A673 (cell line): ENCODE data around the gene PTPRK. TPM values are rescaled to one million over a fixed set of nuclear protein-coding genes. Genes with fewer than 3 reads are reported as not detected.

ENCODE experiments used
- BruUV-seq: library from RNA; stranded (reverse); fragments of 400-500 nt; replicated peaks from 2 replicates; lab custom pipeline; 2021; lab: Mats Ljungman, UMichigan
- CTCF ChIA-PET: fragments of 300-600 bp; sonication (Branson Sonifier 250); formaldehyde crosslinking; loops from one replicate; lab custom pipeline; 2022; ENCODE audit warnings: antibody characterized with exemption; lab: Charles Lee
- POLR2A ChIA-PET: fragments of 300-600 bp; sonication (Branson Sonifier 250); formaldehyde crosslinking; loops from one replicate; lab custom pipeline; 2022; ENCODE audit warnings: antibody characterized with exemption; ENCODE audit not compliant: low non-redundant PET; lab: Charles Lee
- DNase-seq: peaks from one replicate; pipeline ENCODE4 v3.0.0-alpha.2; 2015; ENCODE audit warnings: low spot score
- H3K27ac ChIP-seq: fragments of 200-600 bp; sonication (generic); 2 replicates; pipeline ENCODE4 v1.5.1; 2016; ENCODE audit warnings: mixed run types, low read depth, mild to moderate bottlenecking, mixed read lengths, antibody characterized with exemption, low read length; ENCODE audit not compliant: poor library complexity, severe bottlenecking
- H3K27me3 ChIP-seq: fragments of 200-600 bp; sonication (generic); replicated peaks from 2 replicates; pipeline ENCODE4 v1.6.1; 2017; ENCODE audit warnings: mixed run types, low read depth, mild to moderate bottlenecking, mixed read lengths, antibody characterized with exemption, low read length; ENCODE audit not compliant: insufficient read depth, poor library complexity
- H3K36me3 ChIP-seq: fragments of 200-600 bp; sonication (generic); 2 replicates; pipeline ENCODE4 v1.6.1; 2016; ENCODE audit warnings: mixed run types, mild to moderate bottlenecking, mixed read lengths, antibody characterized with exemption, low read length; ENCODE audit not compliant: insufficient read depth, poor library complexity, severe bottlenecking
- H3K4me1 ChIP-seq: fragments of 200-600 bp; sonication (generic); 2 replicates; pipeline ENCODE4 v1.6.1; 2017; ENCODE audit warnings: mixed run types, mild to moderate bottlenecking, mixed read lengths, antibody characterized with exemption, low read length; ENCODE audit not compliant: insufficient read depth, poor library complexity, severe bottlenecking
- H3K4me3 ChIP-seq: fragments of 200-600 bp; sonication (generic); 2 replicates; pipeline ENCODE4 v1.5.1; 2016; ENCODE audit warnings: low read depth, mixed run types, mild to moderate bottlenecking, mixed read lengths, low read length; ENCODE audit not compliant: poor library complexity, severe bottlenecking
- H3K9me3 ChIP-seq: fragments of 200-600 bp; sonication (generic); 2 replicates; pipeline ENCODE4 v1.6.1; 2016; ENCODE audit warnings: mixed run types, low read depth, mild to moderate bottlenecking, mixed read lengths, antibody characterized with exemption, low read length; ENCODE audit not compliant: poor library complexity, severe bottlenecking
- EZH2 ChIP-seq: fragments of 200-600 bp; sonication (generic); IDR thresholded peaks from 2 replicates; pipeline ENCODE4 v1.6.1; 2017; ENCODE audit warnings: borderline replicate concordance, low read depth, mild to moderate bottlenecking, mixed read lengths, antibody characterized with exemption, low read length; ENCODE audit not compliant: poor library complexity, severe bottlenecking
- intact Hi-C: fragments of 100-400 bp; cut with micrococcal nuclease; formaldehyde crosslinking; loops from one replicate; pipeline ENCODE4 v1.10.0; 2022; ENCODE audit not compliant: unreplicated experiment
- total RNA-seq: library from RNA; stranded (reverse); gene quantifications from 2 replicates; pipeline ENCODE4 v1.2.3, GENCODE V29; 2021
- TF ChIP-seq, protein P1 (sequence below): fragments of 300-800, 200-600 bp; sonication (generic); conservative IDR thresholded peaks from 2 replicates; pipeline ENCODE4 v1.5.1; 2017; ENCODE audit warnings: low read depth, mild to moderate bottlenecking, antibody characterized with exemption, low read length, moderate library complexity, mixed read lengths

PTPRK gene
- total RNA-seq, 1 experiment from 2014 or later: 77.3 TPM

DNA sequence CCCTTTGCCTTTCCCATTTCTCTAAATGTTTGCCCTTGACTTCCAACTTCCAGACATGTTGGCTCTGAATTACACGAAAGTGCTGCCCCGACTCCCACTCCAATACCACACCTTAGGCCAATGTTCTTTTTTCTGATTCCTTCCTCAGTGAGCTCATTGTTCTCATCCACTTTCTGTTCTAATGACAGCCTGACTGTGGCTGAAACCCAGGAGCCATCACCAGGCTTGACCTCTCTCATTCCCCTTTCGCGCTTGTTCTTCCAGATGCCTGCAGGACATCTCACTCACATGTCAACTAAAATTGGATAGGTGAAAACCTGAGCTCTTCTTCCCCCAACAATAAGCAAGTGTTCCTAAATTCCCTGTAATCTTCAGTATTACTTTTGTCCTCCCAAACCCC is 40.4 kb downstream of the PTPRK start:
- ChIA-PET POLR2A (no interaction called here), CTCF (no interaction called here)
- no TSS peak for BruUV-seq
- Histone ChIP-seq H3K4me1 (peaks cover 4% of the 10 kb centered on the region), H3K9me3 (no peaks in the 10 kb centered on the region), H3K4me3 (no peak overlapping the region), H3K36me3 (no peaks in the 10 kb centered on the region), H3K27me3 (no peaks in the 10 kb centered on the region), H3K27ac (no peak overlapping the region)
- intact Hi-C loops: no loop called here
- no peak for TF ChIP-seq EZH2
- TF ChIP-seq, protein P1, sequence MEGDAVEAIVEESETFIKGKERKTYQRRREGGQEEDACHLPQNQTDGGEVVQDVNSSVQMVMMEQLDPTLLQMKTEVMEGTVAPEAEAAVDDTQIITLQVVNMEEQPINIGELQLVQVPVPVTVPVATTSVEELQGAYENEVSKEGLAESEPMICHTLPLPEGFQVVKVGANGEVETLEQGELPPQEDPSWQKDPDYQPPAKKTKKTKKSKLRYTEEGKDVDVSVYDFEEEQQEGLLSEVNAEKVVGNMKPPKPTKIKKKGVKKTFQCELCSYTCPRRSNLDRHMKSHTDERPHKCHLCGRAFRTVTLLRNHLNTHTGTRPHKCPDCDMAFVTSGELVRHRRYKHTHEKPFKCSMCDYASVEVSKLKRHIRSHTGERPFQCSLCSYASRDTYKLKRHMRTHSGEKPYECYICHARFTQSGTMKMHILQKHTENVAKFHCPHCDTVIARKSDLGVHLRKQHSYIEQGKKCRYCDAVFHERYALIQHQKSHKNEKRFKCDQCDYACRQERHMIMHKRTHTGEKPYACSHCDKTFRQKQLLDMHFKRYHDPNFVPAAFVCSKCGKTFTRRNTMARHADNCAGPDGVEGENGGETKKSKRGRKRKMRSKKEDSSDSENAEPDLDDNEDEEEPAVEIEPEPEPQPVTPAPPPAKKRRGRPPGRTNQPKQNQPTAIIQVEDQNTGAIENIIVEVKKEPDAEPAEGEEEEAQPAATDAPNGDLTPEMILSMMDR: no peak
- no peak for DNase-seq

DNA sequence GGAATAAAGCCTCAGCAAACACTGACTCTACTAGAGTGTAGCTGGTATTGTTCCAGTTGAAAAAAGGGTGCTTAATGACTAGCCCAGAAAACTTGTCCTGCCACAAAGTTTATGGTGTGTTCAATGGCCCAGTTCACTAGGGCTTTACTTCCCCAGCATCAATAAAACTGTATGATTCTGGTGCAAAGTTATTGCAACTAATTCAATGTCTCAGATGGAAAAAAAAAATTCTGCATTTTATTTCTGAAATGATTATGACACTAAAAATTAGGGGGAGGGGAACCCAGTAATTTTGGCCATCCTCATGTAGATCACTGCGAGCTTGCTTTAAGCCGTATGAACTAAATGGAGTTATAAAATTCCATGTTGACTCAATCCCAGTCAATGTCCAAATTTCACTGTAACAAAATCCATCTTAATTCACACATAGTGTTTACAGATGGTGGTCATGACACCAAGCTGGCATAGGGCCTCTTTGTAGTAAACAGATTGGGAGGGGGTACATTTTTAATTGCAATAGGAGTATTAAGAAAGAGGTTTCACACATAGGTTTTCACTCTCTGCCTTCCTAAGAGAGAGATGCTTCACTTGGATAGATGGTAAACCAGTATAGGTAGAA is 41.2 kb downstream of the PTPRK start:
- ChIA-PET CTCF (interaction anchor here (0.7 kb wide), 1 partner anchor 928 kb away, joined by 3 read pairs; no protein-coding TSS in a partner anchor), POLR2A (no interaction called here)
- no peak overlapping the region for H3K27ac ChIP-seq
- no peaks in the 10 kb centered on the region for H3K36me3 ChIP-seq
- no peaks in the 10 kb centered on the region for H3K4me1 ChIP-seq
- no peak for DNase-seq
- no peak overlapping the region for H3K4me3 ChIP-seq
- no peaks in the 10 kb centered on the region for H3K27me3 ChIP-seq
- H3K9me3 ChIP-seq: no peaks in the 10 kb centered on the region
- BruUV-seq: no TSS peak
- no peak for TF ChIP-seq EZH2
- TF ChIP-seq, protein P1: no peak
- intact Hi-C loops: no loop called here

DNA sequence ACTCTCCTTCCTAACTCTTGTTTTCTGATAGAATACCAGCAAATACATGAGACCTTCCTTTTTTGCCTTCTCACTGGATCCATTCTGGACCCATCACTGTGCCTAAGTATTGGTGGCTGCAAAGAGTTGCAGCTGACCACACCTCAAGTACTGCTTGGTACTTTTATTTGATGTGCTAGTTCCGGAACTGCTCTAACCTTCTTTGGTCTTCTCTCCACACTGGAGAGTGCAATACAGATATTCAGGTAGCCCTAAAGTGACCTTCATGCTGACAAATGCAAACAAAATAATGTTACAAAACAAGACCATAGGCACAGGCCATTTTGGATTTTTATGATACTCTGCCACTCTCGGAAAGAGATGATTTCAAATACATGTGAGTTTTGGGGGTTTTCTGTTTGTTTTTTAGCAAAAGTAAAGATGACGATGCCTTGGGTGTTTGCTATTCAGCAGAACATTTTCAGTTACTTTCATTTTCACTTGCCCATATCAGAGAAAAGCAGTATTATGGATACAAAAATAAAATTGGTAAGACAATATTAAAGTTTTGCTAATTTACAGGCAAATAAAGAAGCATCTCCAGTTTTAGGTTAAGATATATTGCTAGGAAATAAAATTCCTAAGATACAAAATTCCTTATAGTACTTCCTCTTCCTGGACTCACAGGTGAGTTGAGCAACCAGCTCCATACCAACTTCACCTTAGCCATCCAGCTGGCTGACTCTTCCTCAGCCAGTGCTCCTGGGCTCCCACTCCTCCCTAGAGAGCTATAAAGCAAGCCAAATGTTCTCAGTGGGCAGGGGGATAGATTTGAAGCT is 42.0 kb downstream of the PTPRK start:
- DNase-seq: no peak
- intact Hi-C loops: no loop called here
- Histone ChIP-seq H3K36me3 (no peaks in the 10 kb centered on the region), H3K27ac (no peak overlapping the region), H3K4me1 (no peaks in the 10 kb centered on the region), H3K9me3 (no peaks in the 10 kb centered on the region), H3K27me3 (no peaks in the 10 kb centered on the region), H3K4me3 (no peak overlapping the region)
- no TSS peak for BruUV-seq
- POLR2A ChIA-PET: no interaction called here
- TF ChIP-seq, protein P1: no peak
- TF ChIP-seq EZH2: no peak
- CTCF ChIA-PET: no interaction called here
